HG03565 (cell line): ENCODE measurements around the gene TEX48.

Source experiments
- ATAC-seq: cut with Tn5 transposase; IDR thresholded peaks from one replicate; pipeline ENCODE4 v1.9.1; 2021; ENCODE audit warnings: mild to moderate bottlenecking, moderate library complexity; ENCODE audit not compliant: unreplicated experiment

TEX48 gene

GRCh38 chr9:114669961-114670360 lies 12.0 kb downstream of the TEX48 start:
- no peak for ATAC-seq

- ATAC-seq, result no peak
Measured at GRCh38 chr9:114668146-114668545, 13.8 kb downstream of the TEX48 start.

- ATAC-seq, result no peak
Measured at GRCh38 chr9:114666851-114667250, 15.1 kb downstream of the TEX48 start.

GRCh38 chr9:114666401-114666800 lies 15.6 kb downstream of the TEX48 start:
- ATAC-seq, result no peak

GRCh38 chr9:114664181-114664580 lies 17.8 kb downstream of the TEX48 start:
- no peak for ATAC-seq

- ATAC-seq, result no peak
Measured at GRCh38 chr9:114662081-114662989, 19.7 kb downstream of the TEX48 start.

- ATAC-seq, result no peak
Measured at GRCh38 chr9:114657705-114658104, 24.3 kb downstream of the TEX48 start, which contains the start of gene TEX53. Gene TEX53 (minus strand): TSS chr9:114657805. CDS start chr9:114657774, 31 bp downstream.

- ATAC-seq, result no peak
Measured at GRCh38 chr9:114656301-114656700, 25.7 kb downstream of the TEX48 start.

- ATAC-seq, result no peak
Measured at GRCh38 chr9:114655689-114656088, 26.3 kb downstream of the TEX48 start.

- ATAC-seq, result no peak
Measured at GRCh38 chr9:114653556-114654159, 28.3 kb downstream of the TEX48 start.

- ATAC-seq, result no peak
Measured at GRCh38 chr9:114652776-114653555, 29.0 kb downstream of the TEX48 start.

GRCh38 chr9:114643896-114644295 lies 38.1 kb downstream of the TEX48 start:
- no peak for ATAC-seq

GRCh38 chr9:114643001-114643400 lies 39.0 kb downstream of the TEX48 start:
- no peak for ATAC-seq

GRCh38 chr9:114641967-114642366 lies 40.0 kb downstream of the TEX48 start:
- ATAC-seq, result no peak

- no peak for ATAC-seq
Measured at GRCh38 chr9:114638404-114638803, 43.6 kb downstream of the TEX48 start.

- ATAC-seq, result no peak
Measured at GRCh38 chr9:114634387-114634786, 47.6 kb downstream of the TEX48 start.

- no peak for ATAC-seq
Measured at GRCh38 chr9:114633438-114634089, 48.4 kb downstream of the TEX48 start.

GRCh38 chr9:114631166-114631565 lies 50.8 kb downstream of the TEX48 start:
- no peak for ATAC-seq

- no peak for ATAC-seq
Measured at GRCh38 chr9:114629563-114630090, 52.4 kb downstream of the TEX48 start.

GRCh38 chr9:114627553-114627952 lies 54.4 kb downstream of the TEX48 start:
- ATAC-seq, result no peak
